HG02798 (cell line): ENCODE measurements around the gene PPP3R2.

Source experiments
- ATAC-seq: cut with Tn5 transposase; IDR thresholded peaks from one replicate; pipeline ENCODE4 v1.9.1; 2021; ENCODE audit warnings: mild to moderate bottlenecking; ENCODE audit not compliant: unreplicated experiment, poor library complexity

PPP3R2 gene

GRCh38 chr9:101543098-101543735 is 51.6 kb downstream of the PPP3R2 start:
- no peak for ATAC-seq
